Fibroblast of skin of right biceps (primary cell): ENCODE data around the gene USP13.
A peak's percentile ranks its signal among the peaks of the same experiment; 100 is the strongest.

ENCODE experiments used
- DNase-seq: peaks from one replicate; pipeline ENCODE4 v3.0.0-alpha.2; 2013

Gene USP13

DNA sequence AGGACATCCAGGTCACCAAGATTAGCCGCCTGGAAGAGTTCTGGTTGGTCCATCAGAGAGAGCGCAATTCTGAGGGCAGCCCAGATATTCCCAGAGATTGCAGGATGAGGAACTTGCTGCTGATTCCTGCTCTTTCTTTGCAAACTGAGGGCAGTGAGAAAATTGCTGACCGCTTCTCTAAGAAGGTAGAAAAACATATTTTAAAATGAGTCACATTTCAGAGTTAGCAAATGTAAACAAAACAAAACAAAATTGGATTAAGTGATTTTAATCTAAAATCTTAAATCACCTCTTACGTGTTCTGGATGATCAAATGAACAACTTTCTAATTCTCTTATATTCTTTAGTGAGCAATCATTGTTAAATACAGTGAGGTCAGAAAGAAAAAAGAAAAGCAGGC, 149.0 kb downstream of the USP13 start:
- DNase-seq: peak; percentile 8

GRCh38 chr3:179806177-179806576, 153.3 kb downstream of the USP13 start:
- peak; percentile 17 for DNase-seq

DNA sequence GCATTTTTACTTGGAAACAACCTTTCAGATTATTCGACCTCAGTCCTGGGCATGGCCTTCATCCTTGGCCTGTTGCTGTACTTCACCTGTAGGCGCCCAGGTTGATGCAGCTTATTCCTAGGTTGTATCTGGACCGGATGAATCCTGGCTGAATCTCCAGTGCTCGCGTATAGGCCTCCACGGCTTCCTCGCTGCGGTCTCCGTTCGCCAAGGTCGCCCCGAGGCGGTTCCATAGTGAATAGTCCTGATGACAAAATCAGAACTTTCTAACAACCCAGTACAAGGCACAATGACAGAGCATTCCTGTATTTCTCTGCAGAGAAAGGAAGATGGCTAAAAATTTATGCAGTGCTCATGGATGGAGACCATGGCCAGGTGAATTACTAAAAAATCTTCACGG, 154.7 kb downstream of the USP13 start:
- DNase-seq: no peak

DNA sequence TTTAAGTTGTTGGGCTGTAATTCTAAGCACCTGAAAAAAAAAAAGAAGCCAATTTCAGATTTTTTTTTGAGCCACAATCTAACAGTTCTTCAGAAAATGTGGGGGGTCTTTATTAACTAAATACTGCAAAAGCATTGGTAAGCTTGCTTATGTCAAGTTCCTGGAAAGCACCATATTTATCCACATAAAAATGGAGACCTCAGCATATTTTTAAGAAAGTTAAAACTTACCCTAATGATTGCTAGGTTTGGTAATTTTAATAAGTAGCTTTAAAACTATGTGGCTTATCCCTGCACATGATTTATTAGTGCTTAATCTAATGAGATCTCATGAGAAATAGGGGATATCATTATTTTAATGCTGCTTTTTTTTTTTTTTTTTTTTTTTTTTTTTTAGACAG, 156.8 kb downstream of the USP13 start:
- DNase-seq: no peak

DNA sequence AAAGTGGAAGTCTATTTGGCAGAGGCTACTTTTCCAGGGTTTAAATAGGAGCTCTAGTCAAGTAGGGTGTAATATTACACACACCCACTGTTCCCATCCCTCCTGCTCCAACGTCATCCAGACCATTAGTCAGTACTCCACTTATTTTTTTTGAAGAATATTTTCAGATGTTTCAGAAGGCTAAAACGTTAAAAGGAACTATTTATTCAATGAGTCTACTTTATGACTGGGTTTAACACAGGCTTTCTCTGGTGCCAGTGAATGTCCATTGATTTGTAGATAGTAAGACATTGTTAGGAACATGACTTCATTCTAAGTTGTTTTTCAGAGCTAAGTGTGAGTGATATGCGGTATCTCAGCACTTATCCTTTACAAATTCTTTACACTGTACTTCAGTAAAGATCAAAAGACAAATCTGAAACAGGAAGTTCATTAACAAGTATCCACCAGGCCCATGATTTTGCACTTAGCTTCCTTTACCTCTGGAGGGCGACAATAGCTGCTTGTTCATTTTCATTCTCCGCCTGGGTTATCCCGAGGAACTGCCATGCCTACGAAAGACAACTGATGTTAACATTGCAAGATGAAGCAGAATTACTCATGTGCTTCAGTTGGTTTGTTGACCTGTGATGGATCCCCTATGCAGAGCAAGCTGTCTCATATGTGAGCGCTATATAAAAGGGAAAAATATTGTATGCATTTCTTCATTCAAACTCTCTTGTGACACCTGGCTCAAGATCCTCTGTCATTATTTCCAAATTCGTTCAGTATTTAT, 158.7 kb downstream of the USP13 start:
- DNase-seq: peak; percentile 79

DNA sequence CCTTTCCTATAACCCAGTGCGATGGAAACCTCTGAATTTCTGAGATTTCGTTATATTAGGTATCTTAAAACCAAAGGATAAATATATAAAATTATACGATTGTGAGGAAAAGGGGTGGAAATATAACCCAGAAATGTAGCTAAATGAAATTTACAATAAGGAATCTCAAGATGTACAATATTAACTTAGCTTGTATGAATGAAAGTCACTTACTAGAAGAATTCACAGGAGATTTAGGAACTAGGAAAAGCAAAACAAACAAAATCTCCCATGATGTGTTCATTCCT, 159.2 kb downstream of the USP13 start:
- no peak for DNase-seq

GRCh38 chr3:179819379-179819778, 166.5 kb downstream of the USP13 start:
- DNase-seq: no peak

- no peak for DNase-seq
These were observed 169.5 kb downstream of the USP13 start for GRCh38 chr3:179822296-179822695.

- no peak for DNase-seq
These were observed 172.8 kb downstream of the USP13 start for GRCh38 chr3:179825527-179826246.

DNA sequence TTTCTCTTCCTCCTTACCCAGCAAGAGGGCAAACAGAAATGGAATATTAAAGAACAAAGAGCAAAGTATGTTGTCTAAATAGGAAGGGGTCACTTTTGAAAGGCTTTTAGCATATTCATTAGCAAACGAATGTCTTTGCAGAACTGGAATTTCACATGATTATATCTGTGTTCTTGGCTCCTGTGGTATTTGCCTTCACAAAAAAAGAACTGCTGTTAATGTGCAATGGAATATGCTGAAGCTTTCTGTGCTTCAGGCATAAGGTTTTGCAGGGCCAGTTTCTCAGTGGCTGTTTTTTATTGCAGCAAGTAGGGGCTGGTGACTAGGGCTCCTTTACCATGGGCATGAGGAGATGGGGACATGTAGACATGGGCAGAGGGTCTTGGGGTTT, 173.4 kb downstream of the USP13 start:
- no peak for DNase-seq

DNA sequence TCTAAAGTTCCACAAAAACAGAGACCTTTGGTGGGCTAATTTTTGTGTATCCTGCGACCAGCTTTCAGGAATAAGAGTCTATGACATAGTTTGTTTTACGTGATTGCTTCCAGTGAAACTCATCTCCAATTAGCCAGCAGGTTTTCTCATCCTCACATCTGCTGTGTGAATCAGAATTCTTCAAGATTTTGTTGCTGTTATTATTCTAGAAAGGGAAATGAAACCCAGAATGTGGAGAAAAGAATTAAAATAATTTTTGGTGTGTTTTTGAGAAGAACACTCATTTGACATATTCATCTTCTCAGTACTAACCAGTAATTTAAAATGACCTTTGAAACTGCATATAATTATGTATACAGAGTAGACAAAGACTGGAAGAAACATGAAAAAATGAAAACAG, 175.9 kb downstream of the USP13 start:
- no peak for DNase-seq

GRCh38 chr3:179829401-179829800, 176.6 kb downstream of the USP13 start:
- no peak for DNase-seq

GRCh38 chr3:179832333-179832854, 179.6 kb downstream of the USP13 start:
- DNase-seq: no peak

DNA sequence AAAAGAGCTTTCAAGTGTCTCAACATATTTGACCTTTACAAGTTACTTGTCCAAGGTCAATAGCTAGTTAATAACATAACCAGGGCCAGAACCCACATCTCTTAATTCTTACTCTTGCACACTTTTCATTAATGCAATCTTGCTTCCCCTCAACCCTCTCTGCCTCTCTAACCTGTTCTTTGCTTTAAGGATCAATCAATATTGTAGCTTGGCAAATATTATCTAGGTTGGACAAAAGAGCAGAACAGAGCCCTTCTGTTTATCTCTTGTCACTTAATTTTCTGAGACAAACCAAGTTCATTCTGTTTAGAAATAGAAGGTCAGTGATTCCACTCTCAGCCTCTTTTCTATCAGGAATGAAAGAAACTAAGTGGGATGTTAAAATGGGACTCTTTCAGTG, 180.5 kb downstream of the USP13 start:
- no peak for DNase-seq

GRCh38 chr3:179837374-179837773, 184.5 kb downstream of the USP13 start:
- DNase-seq: peak; percentile 10
